GM23338 (cell line): Measurements from ENCODE around the gene KCTD15.

ENCODE experiments used
- CREB1 ChIP-seq: fragments of 250-450 bp; sonication (Bioruptor Pico); IDR thresholded peaks from 2 replicates; pipeline ENCODE4 v1.5.0; 2020; ENCODE audit warnings: low read depth, mild to moderate bottlenecking, moderate library complexity
- CTCF ChIP-seq, 2 experiments: fragments of 200-600 bp in 1 of 2; sonication (generic) in 1 of 2; conservative IDR thresholded peaks; 2 replicates each; pipeline versions ENCODE4 v1.5.1 to v1.6.1; 2016 to 2017; ENCODE audit warnings: antibody characterized with exemption in 2 of 2, low read depth in 2 of 2, mild to moderate bottlenecking in 2 of 2, moderate library complexity in 1 of 2
- EZH2 ChIP-seq: fragments of 200-600 bp; sonication (generic); IDR thresholded peaks from one replicate; pipeline ENCODE4 v1.8.0; 2017; ENCODE audit warnings: antibody characterized with exemption, mild to moderate bottlenecking, low read depth; ENCODE audit not compliant: unreplicated experiment
- EZH2phosphoT487 ChIP-seq: fragments of 200-600 bp; sonication (generic); IDR thresholded peaks from one replicate; pipeline ENCODE4 v1.8.1; 2018; ENCODE audit warnings: antibody characterized with exemption; ENCODE audit not compliant: unreplicated experiment
- JUNB ChIP-seq: IDR thresholded peaks from one replicate; pipeline ENCODE4 v1.6.1; 2016; ENCODE audit warnings: antibody characterized with exemption; ENCODE audit not compliant: unreplicated experiment
- NANOG ChIP-seq: IDR thresholded peaks from 2 replicates; pipeline ENCODE4 v1.6.1; 2016; ENCODE audit warnings: antibody characterized with exemption, borderline replicate concordance
- POLR2AphosphoS5 ChIP-seq: IDR thresholded peaks from 2 replicates; pipeline ENCODE4 v1.6.1; 2016; ENCODE audit warnings: antibody characterized with exemption, low read depth
- ZNF331 ChIP-seq: fragments of 250-450 bp; sonication (Bioruptor Pico); IDR thresholded peaks from 2 replicates; pipeline ENCODE4 v1.5.0; 2020; ENCODE audit warnings: low read depth, mild to moderate bottlenecking, moderate library complexity
- TF ChIP-seq, protein P1 (sequence below): IDR thresholded peaks from one replicate; pipeline ENCODE4 v1.6.1; 2018; ENCODE audit warnings: antibody characterized with exemption; ENCODE audit not compliant: unreplicated experiment

GRCh38 chr19:33788676-33789075, 8.0 kb upstream of the KCTD15 start:
- TF ChIP-seq CTCF (conservative IDR thresholded peaks at IDR 0.05; ENCODE audit: low read depth in 2 of 2) (no peak), EZH2 (no peak), POLR2AphosphoS5 (no peak), ZNF331 (CRISPR knock-in tag) (no peak), EZH2phosphoT487 (no peak), JUNB (no peak), NANOG (no peak), CREB1 (no peak)
- TF ChIP-seq, protein P1, sequence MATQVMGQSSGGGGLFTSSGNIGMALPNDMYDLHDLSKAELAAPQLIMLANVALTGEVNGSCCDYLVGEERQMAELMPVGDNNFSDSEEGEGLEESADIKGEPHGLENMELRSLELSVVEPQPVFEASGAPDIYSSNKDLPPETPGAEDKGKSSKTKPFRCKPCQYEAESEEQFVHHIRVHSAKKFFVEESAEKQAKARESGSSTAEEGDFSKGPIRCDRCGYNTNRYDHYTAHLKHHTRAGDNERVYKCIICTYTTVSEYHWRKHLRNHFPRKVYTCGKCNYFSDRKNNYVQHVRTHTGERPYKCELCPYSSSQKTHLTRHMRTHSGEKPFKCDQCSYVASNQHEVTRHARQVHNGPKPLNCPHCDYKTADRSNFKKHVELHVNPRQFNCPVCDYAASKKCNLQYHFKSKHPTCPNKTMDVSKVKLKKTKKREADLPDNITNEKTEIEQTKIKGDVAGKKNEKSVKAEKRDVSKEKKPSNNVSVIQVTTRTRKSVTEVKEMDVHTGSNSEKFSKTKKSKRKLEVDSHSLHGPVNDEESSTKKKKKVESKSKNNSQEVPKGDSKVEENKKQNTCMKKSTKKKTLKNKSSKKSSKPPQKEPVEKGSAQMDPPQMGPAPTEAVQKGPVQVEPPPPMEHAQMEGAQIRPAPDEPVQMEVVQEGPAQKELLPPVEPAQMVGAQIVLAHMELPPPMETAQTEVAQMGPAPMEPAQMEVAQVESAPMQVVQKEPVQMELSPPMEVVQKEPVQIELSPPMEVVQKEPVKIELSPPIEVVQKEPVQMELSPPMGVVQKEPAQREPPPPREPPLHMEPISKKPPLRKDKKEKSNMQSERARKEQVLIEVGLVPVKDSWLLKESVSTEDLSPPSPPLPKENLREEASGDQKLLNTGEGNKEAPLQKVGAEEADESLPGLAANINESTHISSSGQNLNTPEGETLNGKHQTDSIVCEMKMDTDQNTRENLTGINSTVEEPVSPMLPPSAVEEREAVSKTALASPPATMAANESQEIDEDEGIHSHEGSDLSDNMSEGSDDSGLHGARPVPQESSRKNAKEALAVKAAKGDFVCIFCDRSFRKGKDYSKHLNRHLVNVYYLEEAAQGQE: no peak
